GM13977 (cell line): ENCODE data around the gene CD34.
"Not testable (repeated sequence)": the region's sequence is repeated elsewhere in the genome, so short reads cannot be mapped to it uniquely, and the experiment has no call there.

Experiments used
- DNase-seq: peaks from one replicate; pipeline ENCODE4 v3.0.0; 2012; ENCODE audit warnings: low spot score
- in situ Hi-C: fragments of 300-500 bp; cut with MboI; formaldehyde crosslinking; loops from one replicate; pipeline ENCODE4 v1.12.0; 2022; ENCODE audit warnings: low sequenced_read_pairs, low pct_unique_long_range_greater_than_20kb, mixed read lengths, inconsistent platforms; ENCODE audit not compliant: unreplicated experiment
- TF ChIP-seq, protein P1 (sequence below): IDR thresholded peaks from 2 replicates; pipeline ENCODE4 v1.5.1; 2012; ENCODE audit warnings: mild to moderate bottlenecking, control low read depth; ENCODE audit not compliant: insufficient read depth; ENCODE audit errors: extremely low read depth, missing control alignments

CD34 gene

DNA sequence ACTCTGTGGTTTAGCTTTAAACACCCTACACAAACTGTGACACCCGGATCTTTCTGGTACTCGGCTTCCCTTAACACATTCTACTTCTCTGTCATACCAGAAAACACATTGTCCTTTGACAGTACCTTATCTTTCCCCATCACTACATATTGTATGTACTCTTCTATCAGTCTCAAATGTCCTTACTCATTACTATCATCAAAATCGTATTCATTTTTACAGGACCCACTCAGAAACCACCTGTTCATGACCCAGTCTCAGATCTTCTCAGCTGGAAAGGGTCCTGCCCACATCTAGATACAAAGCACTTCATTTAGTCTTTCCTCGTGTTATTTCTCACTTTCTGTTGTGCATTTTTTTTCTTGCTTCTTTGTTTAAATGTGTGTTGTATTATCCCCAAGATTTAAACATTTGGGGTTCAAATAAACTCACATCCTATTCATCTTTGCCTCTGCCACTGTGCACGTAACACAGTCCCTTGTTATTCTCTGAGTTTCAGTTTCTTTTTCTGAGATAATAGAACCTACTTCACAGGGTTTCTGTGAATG lies 27.7 kb downstream of the CD34 start:
- TF ChIP-seq, protein P1, sequence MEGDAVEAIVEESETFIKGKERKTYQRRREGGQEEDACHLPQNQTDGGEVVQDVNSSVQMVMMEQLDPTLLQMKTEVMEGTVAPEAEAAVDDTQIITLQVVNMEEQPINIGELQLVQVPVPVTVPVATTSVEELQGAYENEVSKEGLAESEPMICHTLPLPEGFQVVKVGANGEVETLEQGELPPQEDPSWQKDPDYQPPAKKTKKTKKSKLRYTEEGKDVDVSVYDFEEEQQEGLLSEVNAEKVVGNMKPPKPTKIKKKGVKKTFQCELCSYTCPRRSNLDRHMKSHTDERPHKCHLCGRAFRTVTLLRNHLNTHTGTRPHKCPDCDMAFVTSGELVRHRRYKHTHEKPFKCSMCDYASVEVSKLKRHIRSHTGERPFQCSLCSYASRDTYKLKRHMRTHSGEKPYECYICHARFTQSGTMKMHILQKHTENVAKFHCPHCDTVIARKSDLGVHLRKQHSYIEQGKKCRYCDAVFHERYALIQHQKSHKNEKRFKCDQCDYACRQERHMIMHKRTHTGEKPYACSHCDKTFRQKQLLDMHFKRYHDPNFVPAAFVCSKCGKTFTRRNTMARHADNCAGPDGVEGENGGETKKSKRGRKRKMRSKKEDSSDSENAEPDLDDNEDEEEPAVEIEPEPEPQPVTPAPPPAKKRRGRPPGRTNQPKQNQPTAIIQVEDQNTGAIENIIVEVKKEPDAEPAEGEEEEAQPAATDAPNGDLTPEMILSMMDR, result no peak
- no peak for DNase-seq
- in situ Hi-C loops, result loop anchor here (10.0 kb wide), 1 partner anchor 82 kb away; no protein-coding TSS in a partner anchor

DNA sequence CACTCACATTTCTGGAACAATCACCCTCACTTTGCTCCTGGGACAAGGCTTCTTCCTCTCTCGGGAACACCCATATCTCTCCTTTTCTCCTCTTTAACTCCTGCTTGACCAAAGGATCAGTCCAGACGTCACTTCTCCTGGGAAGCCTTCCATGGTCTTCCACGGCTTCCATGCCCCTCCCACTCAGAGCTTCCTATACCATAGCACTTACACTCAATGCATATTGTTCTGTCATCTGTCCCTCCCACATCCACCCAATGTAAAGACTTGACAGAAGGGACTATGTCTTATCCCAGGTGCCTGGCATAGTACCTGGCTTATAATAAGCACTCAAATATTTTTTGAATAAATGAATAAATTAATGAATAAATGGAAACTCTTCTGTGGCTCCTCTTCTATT lies 28.2 kb downstream of the CD34 start:
- TF ChIP-seq, protein P1, result no peak
- in situ Hi-C loops, result loop anchor here (10.0 kb wide), 1 partner anchor 82 kb away; no protein-coding TSS in a partner anchor
- DNase-seq, result no peak

DNA sequence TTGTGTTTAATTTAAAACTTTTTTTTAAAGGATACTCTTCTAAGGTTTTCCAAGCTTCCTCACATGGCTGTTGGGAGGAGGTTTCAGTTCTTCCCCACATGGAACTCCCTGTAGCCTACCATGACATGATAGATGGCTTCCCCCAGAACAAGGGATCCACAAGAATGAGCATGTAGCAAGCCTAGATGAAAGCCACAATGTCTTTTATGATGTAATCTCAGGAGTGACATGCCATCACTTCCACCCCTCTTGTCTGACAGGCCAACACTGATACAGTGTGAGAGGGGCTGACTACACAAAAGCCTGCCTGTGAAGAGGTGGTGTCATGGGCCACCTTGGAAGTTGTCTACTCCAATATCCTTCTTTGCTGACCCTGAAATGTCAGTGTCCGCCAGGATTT lies 32.0 kb downstream of the CD34 start:
- no peak for DNase-seq
- in situ Hi-C loops, result no loop called here
- TF ChIP-seq, protein P1, result no peak

DNA sequence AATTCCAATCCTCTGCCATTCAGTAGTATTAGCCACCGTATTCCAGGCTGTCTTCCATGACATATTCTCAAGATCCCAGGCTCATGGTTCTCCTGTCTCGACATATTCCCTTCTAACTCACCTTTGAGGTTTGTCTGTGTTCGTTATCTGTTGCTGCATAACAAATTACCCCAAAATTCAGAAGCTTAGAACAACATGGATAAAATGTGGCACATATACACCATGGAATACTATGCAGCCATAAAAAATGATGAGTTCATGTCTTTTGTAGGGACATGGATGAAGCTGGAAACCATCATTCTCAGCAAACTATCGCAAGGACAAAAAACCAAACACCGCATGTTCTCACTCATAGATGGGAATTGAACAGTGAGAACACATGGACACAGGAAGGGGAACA lies 33.0 kb downstream of the CD34 start:
- in situ Hi-C loops, DNase-seq: not testable (repeated sequence)

DNA sequence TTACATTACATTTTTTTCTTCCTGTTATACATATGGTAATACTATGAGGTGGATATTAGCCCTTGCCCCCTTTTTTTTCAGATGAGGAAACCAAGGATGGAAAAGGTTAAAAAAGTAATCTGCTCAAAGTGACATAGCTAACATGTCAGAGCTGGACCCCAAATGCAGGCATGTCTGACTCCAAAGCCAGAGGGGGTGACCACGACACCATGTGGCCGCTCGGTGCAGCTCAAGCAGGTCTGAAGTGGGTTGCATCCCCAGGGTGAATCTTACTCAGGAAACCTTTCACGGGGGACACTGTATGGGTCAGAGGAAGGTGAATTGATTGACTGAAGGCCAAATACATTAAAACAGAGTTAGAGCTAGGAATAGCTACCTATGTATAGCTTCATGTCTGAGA lies 34.8 kb downstream of the CD34 start:
- in situ Hi-C loops, result no loop called here
- no peak for DNase-seq
- TF ChIP-seq, protein P1, result peak; percentile 39

DNA sequence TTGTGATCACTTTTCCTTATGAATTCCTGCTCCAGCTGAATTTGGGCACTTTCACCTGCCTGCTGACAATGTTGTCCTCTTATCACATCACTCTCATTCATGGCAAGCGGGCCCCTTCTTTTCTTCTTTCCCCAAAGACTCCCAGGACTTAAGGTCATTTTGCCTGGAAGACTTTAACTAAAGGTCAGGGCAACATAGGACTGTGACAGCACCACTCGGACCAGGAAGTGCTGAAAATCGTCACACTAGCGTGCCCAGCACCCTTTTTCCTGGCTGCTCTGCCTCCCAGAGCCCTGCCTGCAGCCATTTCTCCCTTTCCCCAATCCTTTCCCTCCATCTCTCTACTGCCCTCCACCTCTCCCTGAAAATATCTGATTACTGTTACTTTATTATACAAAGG lies 35.4 kb downstream of the CD34 start:
- in situ Hi-C loops, result no loop called here

DNA sequence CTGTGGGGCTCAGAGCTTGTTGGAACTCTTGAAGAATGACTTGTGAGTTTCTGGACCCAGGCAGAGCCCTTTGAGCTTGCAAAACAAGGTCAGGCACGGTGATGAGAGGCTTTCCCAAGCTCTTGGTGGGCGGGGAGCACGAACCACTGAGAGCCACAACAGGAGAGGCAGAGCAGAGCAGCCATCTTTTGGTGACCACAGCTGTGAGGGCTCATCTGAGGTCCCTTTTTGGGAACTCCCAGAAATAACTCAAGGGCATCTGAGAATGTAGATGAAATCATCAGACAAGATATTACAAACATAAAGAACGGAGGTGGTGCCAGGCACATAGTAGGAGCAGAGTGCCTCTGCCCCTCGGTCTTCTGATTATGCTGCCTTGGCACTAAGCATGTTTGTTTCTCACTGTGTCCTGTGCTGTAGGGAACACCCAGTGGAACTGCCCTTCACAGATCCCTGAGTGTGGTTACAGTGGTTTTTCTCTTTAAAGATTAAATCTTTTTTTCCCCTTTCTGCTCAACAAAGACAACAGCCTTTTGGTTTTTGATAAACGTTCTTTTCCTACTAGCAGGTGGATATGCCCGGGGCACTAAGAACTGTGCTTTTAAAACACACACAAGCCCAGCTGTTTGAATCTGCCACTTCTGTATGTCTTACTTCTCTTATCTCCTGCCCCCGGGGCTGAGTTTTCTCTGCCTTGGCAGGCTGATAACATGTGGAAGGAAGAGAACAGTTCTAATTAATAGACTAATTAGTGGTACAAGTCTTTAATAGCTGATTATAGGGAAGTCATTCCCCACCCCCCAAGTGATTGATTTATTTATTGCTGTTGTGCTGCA lies 37.7 kb downstream of the CD34 start:
- in situ Hi-C loops, result loop anchor here (5.0 kb wide), 1 partner anchor 46 kb away; no protein-coding TSS in a partner anchor
- peak; percentile 36 for DNase-seq
- TF ChIP-seq, protein P1, result no peak

More for the DNA sequence above, 35.4 kb downstream of the CD34 start:
- no peak for DNase-seq
- TF ChIP-seq, protein P1, result no peak
